IMR-90 (cell line): Measurements from ENCODE around the gene CFAP58. TPM values are rescaled to one million over a fixed set of nuclear protein-coding genes. Genes with fewer than 3 reads are reported as not detected.

ENCODE experiments used
- ATAC-seq: fragments of 200-7000 bp; cut with Tn5 transposase; 2 replicates; pipeline ENCODE4 v1.9.1; 2020; ENCODE audit warnings: low read depth, mild to moderate bottlenecking, moderate library complexity
- BruUV-seq: library from RNA; stranded (reverse); fragments of 400-500 nt; replicated peaks from 2 replicates; lab custom pipeline; 2021; lab: Mats Ljungman, UMichigan
- CTCF ChIA-PET: fragments of 300-600 bp; formaldehyde crosslinking; extraction: SDS; loops from one replicate; lab custom pipeline; 2021; ENCODE audit warnings: antibody characterized with exemption; lab: Yijun Ruan, JAX
- POLR2A ChIA-PET: fragments of 300-600 bp; sonication (Branson Sonifier 250); formaldehyde crosslinking; loops from one replicate; lab custom pipeline; 2022; ENCODE audit warnings: antibody characterized with exemption; ENCODE audit not compliant: unreplicated experiment; lab: Charles Lee
- DNase-seq: peaks from one replicate; pipeline ENCODE4 v3.0.0; 2013
- H2AFZ ChIP-seq: replicated peaks from 2 replicates; pipeline ENCODE3; 2013; ENCODE audit warnings: low read length, mild to moderate bottlenecking; ENCODE audit not compliant: poor library complexity
- H2AK5ac ChIP-seq: 2 replicates; pipeline ENCODE4 v1.6.1; 2013; ENCODE audit warnings: low read depth, low read length, inconsistent platforms
- H2AK9ac ChIP-seq: replicated peaks from 2 replicates; pipeline ENCODE3; 2013; ENCODE audit warnings: mild to moderate bottlenecking, low read depth, low read length, moderate library complexity; ENCODE audit not compliant: poor library complexity
- H2BK120ac ChIP-seq: 2 replicates; pipeline ENCODE4 v1.6.1; 2013; ENCODE audit warnings: low read depth, low read length, inconsistent platforms
- H2BK15ac ChIP-seq: 3 replicates; pipeline ENCODE4 v1.6.1; 2013; ENCODE audit warnings: low read depth, low read length, inconsistent platforms
- H2BK20ac ChIP-seq: 2 replicates; pipeline ENCODE4 v1.6.1; 2013; ENCODE audit warnings: low read depth, mild to moderate bottlenecking, inconsistent platforms, low read length, moderate library complexity
- H2BK5ac ChIP-seq: 2 replicates; pipeline ENCODE4 v1.6.1; 2013; ENCODE audit warnings: mild to moderate bottlenecking, low read depth, low read length, inconsistent platforms; ENCODE audit not compliant: poor library complexity, severe bottlenecking
- H3K14ac ChIP-seq: replicated peaks from 2 replicates; pipeline ENCODE4 v1.6.1; 2013; ENCODE audit warnings: low read depth, low read length, inconsistent platforms
- H3K18ac ChIP-seq: 2 replicates; pipeline ENCODE4 v1.6.1; 2013; ENCODE audit warnings: low read depth, low read length, control low read depth
- H3K23ac ChIP-seq: 2 replicates; pipeline ENCODE4 v1.6.1; 2013; ENCODE audit warnings: low read depth, low read length, inconsistent platforms
- H3K27ac ChIP-seq: 2 replicates; pipeline ENCODE4 v1.5.1; 2013; ENCODE audit warnings: mild to moderate bottlenecking, control low read depth, low read length; ENCODE audit not compliant: insufficient read depth
- H3K27me3 ChIP-seq: 2 replicates; pipeline ENCODE4 v1.6.1; 2013; ENCODE audit warnings: low read length; ENCODE audit not compliant: control insufficient read depth, insufficient read depth
- H3K36me3 ChIP-seq: 2 replicates; pipeline ENCODE4 v1.6.1; 2013; ENCODE audit warnings: low read length, mixed read lengths; ENCODE audit not compliant: control insufficient read depth, insufficient read depth
- H3K4ac ChIP-seq: 2 replicates; pipeline ENCODE4 v1.6.1; 2013; ENCODE audit warnings: low read depth, low read length, inconsistent platforms
- H3K4me1 ChIP-seq: 2 replicates; pipeline ENCODE4 v1.6.1; 2013; ENCODE audit warnings: low read length, mixed read lengths; ENCODE audit not compliant: control insufficient read depth, insufficient read depth
- H3K4me2 ChIP-seq: 2 replicates; pipeline ENCODE4 v1.6.1; 2013; ENCODE audit warnings: low read depth, mild to moderate bottlenecking, control low read depth, low read length, moderate library complexity
- H3K4me3 ChIP-seq: 2 replicates; pipeline ENCODE4 v1.5.1; 2013; ENCODE audit warnings: low read depth, mild to moderate bottlenecking, control low read depth, low read length, moderate library complexity; ENCODE audit not compliant: insufficient read depth
- H3K56ac ChIP-seq: 2 replicates; pipeline ENCODE4 v1.6.1; 2013; ENCODE audit warnings: low read length, inconsistent platforms; ENCODE audit not compliant: insufficient read depth; ENCODE audit errors: extremely low read depth
- H3K79me1 ChIP-seq, 2 experiments: 2 replicates each; pipeline ENCODE4 v1.6.1; 2013; ENCODE audit warnings: low read length in 2 of 2, inconsistent platforms in 1 of 2, low read depth in 1 of 2
- H3K9ac ChIP-seq: 2 replicates; pipeline ENCODE4 v1.6.1; 2013; ENCODE audit warnings: low read depth, low read length, control low read depth
- H3K9me1 ChIP-seq: 2 replicates; pipeline ENCODE4 v1.6.1; 2013; ENCODE audit warnings: low read length, inconsistent platforms; ENCODE audit not compliant: insufficient read depth
- H3K9me3 ChIP-seq: 2 replicates; pipeline ENCODE4 v1.6.1; 2013; ENCODE audit warnings: low read length; ENCODE audit not compliant: control insufficient read depth, insufficient read depth
- H4K20me1 ChIP-seq: 2 replicates; pipeline ENCODE4 v1.6.1; 2013; ENCODE audit warnings: low read length, inconsistent platforms; ENCODE audit not compliant: insufficient read depth
- H4K5ac ChIP-seq: 2 replicates; pipeline ENCODE4 v1.6.1; 2013; ENCODE audit warnings: mild to moderate bottlenecking, low read depth, low read length, control low read depth
- H4K8ac ChIP-seq, 2 experiments: 2 replicates each; pipeline ENCODE4 v1.6.1; 2013; ENCODE audit warnings: low read depth in 2 of 2, low read length in 2 of 2, control low read depth in 1 of 2, inconsistent platforms in 1 of 2
- H4K91ac ChIP-seq: 2 replicates; pipeline ENCODE4 v1.6.1; 2013; ENCODE audit warnings: low read depth, low read length, inconsistent platforms; ENCODE audit not compliant: insufficient read depth
- BHLHE40 ChIP-seq: fragments of 150-350 bp; IDR thresholded peaks from 2 replicates; pipeline ENCODE4 v1.6.1; 2016; ENCODE audit warnings: mild to moderate bottlenecking, low read depth, low read length
- CEBPB ChIP-seq: IDR thresholded peaks from 2 replicates; pipeline ENCODE4 v1.6.1; 2012; ENCODE audit warnings: low read depth, low read length, improper control_type of control experiment
- CHD1 ChIP-seq: IDR thresholded peaks from 2 replicates; pipeline ENCODE4 v1.6.1; 2012; ENCODE audit warnings: low read depth, low read length, improper control_type of control experiment
- CTCF ChIP-seq: conservative IDR thresholded peaks from 2 replicates; pipeline ENCODE4 v1.5.1; 2012; ENCODE audit warnings: mild to moderate bottlenecking, low read depth, low read length, improper control_type of control experiment
- ELK1 ChIP-seq: fragments of 150-350 bp; IDR thresholded peaks from 2 replicates; pipeline ENCODE4 v1.6.1; 2016; ENCODE audit warnings: low read depth, mild to moderate bottlenecking, low read length, moderate library complexity, borderline replicate concordance
- FOS ChIP-seq: fragments of 150-350 bp; IDR thresholded peaks from 2 replicates; pipeline ENCODE4 v1.6.1; 2016; ENCODE audit warnings: low read depth, low read length
- MAFK ChIP-seq: IDR thresholded peaks from 2 replicates; pipeline ENCODE4 v1.6.1; 2012; ENCODE audit warnings: low read depth, low read length, improper control_type of control experiment
- MAZ ChIP-seq: IDR thresholded peaks from 2 replicates; pipeline ENCODE4 v1.6.1; 2012; ENCODE audit warnings: low read depth, mild to moderate bottlenecking, low read length, improper control_type of control experiment, moderate library complexity, borderline replicate concordance
- MXI1 ChIP-seq: IDR thresholded peaks from 2 replicates; pipeline ENCODE4 v1.6.1; 2012; ENCODE audit warnings: low read depth, mild to moderate bottlenecking, low read length, moderate library complexity, borderline replicate concordance
- NFE2L2 ChIP-seq: fragments of 150-350 bp; IDR thresholded peaks from 2 replicates; pipeline ENCODE4 v1.6.1; 2016; ENCODE audit warnings: low read depth, mild to moderate bottlenecking, low read length
- POLR2A ChIP-seq: IDR thresholded peaks from 2 replicates; pipeline ENCODE4 v1.6.1; 2012; ENCODE audit warnings: mild to moderate bottlenecking, low read depth, low read length
- RAD21 ChIP-seq: IDR thresholded peaks from 2 replicates; pipeline ENCODE4 v1.6.1; 2012; ENCODE audit warnings: low read length, improper control_type of control experiment
- RCOR1 ChIP-seq: IDR thresholded peaks from 2 replicates; pipeline ENCODE4 v1.6.1; 2012; ENCODE audit warnings: mild to moderate bottlenecking, low read length, improper control_type of control experiment; ENCODE audit not compliant: insufficient replicate concordance
- RFX5 ChIP-seq: IDR thresholded peaks from 2 replicates; pipeline ENCODE4 v1.8.0; 2012; ENCODE audit warnings: low read depth, mild to moderate bottlenecking, low read length, moderate library complexity
- SMC3 ChIP-seq: fragments of 150-350 bp; IDR thresholded peaks from 2 replicates; pipeline ENCODE4 v1.6.1; 2016; ENCODE audit warnings: low read depth, mild to moderate bottlenecking, antibody characterized with exemption, low read length, moderate library complexity
- WGBS, 2 experiments: methylation state at CpG; one replicate each; pipeline versions ENCODE4 v1.1.5 to v1.1.7; 2013; ENCODE audit warnings: missing lambda C conversion rate in 2 of 2; ENCODE audit not compliant: insufficient read length in 1 of 2; ENCODE audit errors: extremely low coverage in 2 of 2; 5-methylcytosine and 5-hydroxymethylcytosine counted together
- dilution Hi-C: fragments of 300-500 bp; cut with HindIII; formaldehyde crosslinking; loops from one replicate; pipeline ENCODE4 v1.14.3; 2018; ENCODE audit warnings: low sequenced_read_pairs; ENCODE audit not compliant: unreplicated experiment
- in situ Hi-C: fragments of 300-500 bp; cut with MboI; formaldehyde crosslinking; loops from 3 replicates; pipeline ENCODE4 v1.14.3; 2019; ENCODE audit warnings: low sequenced_read_pairs, inconsistent platforms, mixed read lengths
- intact Hi-C: fragments of 100-400 bp; cut with micrococcal nuclease; formaldehyde crosslinking; loops from 2 replicates; pipeline ENCODE4 v1.10.0; 2022
- polyA plus RNA-seq, 3 experiments: library from polyadenylated mRNA; depleted of rRNA; stranded (reverse); fragments of >200 nt; gene quantifications; 2 replicates each; pipeline ENCODE4 v1.2.3, GENCODE V29; 2012; ENCODE audit warnings: low replicate concordance in 1 of 3
- total RNA-seq: library from RNA; depleted of rRNA; stranded (reverse); fragments of >200 nt; gene quantifications from 2 replicates; pipeline ENCODE4 v1.2.3, GENCODE V29; 2012
- TF ChIP-seq, protein P1 (sequence below): fragments of 150-350 bp; IDR thresholded peaks from 2 replicates; pipeline ENCODE4 v1.6.1; 2017; ENCODE audit warnings: mild to moderate bottlenecking, antibody characterized with exemption, low read length, low read depth

Gene CFAP58
- total and polyA plus RNA-seq, 2 of the 4 experiments (the other 2 are of a cell fraction): 0.36 to 0.72 TPM

DNA sequence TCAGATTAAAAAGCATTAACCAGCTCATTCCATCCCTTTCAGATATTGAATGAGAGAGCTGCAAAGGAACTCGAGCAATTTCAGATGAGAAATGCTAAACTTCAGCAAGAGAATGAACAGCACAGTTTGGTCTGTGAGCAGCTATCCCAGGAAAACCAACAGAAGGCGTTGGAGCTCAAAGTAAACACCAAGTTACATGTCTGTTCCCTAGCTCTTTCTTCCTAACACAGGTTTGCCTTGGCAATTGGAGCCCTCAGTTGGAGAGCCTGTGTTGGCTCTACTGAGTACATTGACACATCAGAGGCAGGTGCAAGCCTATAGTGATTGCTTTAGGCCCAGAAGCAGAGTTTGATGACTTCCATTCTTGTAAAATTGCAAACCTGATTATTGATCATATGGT is 14.7 kb downstream of the CFAP58 start:
- Histone ChIP-seq H3K9me3 (peaks cover 4% of the 10 kb centered on the region), H4K5ac (no peak overlapping the region), H4K91ac (no peak overlapping the region), H3K23ac (no peak overlapping the region), H3K4ac (no peak overlapping the region), H2BK20ac (no peak overlapping the region), H2BK5ac (no peak overlapping the region), H2BK15ac (no peak overlapping the region), H3K27ac (no peak overlapping the region), H2AK5ac (no peak overlapping the region), H3K4me3 (no peak overlapping the region), H3K18ac (no peak overlapping the region), H3K9me1 (no peaks in the 10 kb centered on the region), H2AK9ac (no peak overlapping the region), H4K20me1 (no peaks in the 10 kb centered on the region), H4K8ac (no peak overlapping the region), H3K14ac (no peak overlapping the region), H3K27me3 (0 out of 2 replicates have a peak, but pooled peaks cover 2% of the 10 kb centered on the region), H3K56ac (no peak overlapping the region), H3K9ac (no peak overlapping the region), H2BK120ac (no peak overlapping the region), H3K4me2 (no peak overlapping the region), H3K79me1 (no peaks in the 10 kb centered on the region), H3K4me1 (no peaks in the 10 kb centered on the region), H2AFZ (no peak overlapping the region), H3K36me3 (no peaks in the 10 kb centered on the region)
- no peak for DNase-seq
- no TSS peak for BruUV-seq
- in situ Hi-C loops (no loop called here), dilution Hi-C loops (no loop called here), intact Hi-C loops (no loop called here)
- no peak for ATAC-seq
- WGBS, 2 experiments: 17% methylated on average over 1 of the region's 2 CpGs; no CpG with 5 or more reads in 1 of the 2 experiments
- no peak for TF ChIP-seq SMC3
- no peak for TF ChIP-seq RCOR1
- TF ChIP-seq NFE2L2: no peak
- no peak for TF ChIP-seq BHLHE40
- no peak for TF ChIP-seq FOS
- TF ChIP-seq RAD21: no peak
- no peak for TF ChIP-seq CEBPB
- TF ChIP-seq MXI1: no peak
- TF ChIP-seq MAFK: no peak
- no peak for TF ChIP-seq MAZ
- no peak for TF ChIP-seq CHD1
- TF ChIP-seq, protein P1, sequence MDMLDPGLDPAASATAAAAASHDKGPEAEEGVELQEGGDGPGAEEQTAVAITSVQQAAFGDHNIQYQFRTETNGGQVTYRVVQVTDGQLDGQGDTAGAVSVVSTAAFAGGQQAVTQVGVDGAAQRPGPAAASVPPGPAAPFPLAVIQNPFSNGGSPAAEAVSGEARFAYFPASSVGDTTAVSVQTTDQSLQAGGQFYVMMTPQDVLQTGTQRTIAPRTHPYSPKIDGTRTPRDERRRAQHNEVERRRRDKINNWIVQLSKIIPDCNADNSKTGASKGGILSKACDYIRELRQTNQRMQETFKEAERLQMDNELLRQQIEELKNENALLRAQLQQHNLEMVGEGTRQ: no peak
- no peak for TF ChIP-seq ELK1
- no peak for TF ChIP-seq RFX5
- no peak for TF ChIP-seq CTCF
- TF ChIP-seq POLR2A: no peak
- ChIA-PET CTCF (interaction anchor here (0.7 kb wide), 1 partner anchor 77 kb away, joined by 3 read pairs; no protein-coding TSS in a partner anchor), POLR2A (no interaction called here)
